Loucy (cell line): ENCODE data around the gene TENT4A.
A peak's percentile ranks its signal among the peaks of the same experiment; 100 is the strongest.

Experiments
- H2AFZ ChIP-seq: fragments of 200-600 bp; sonication (generic); 2 replicates; pipeline ENCODE4 v1.6.0; 2016; ENCODE audit warnings: antibody characterized with exemption, mild to moderate bottlenecking, low read length, moderate library complexity
- H3F3A ChIP-seq: fragments of 200-600 bp; 2 replicates; pipeline ENCODE4 v1.6.0; 2016; ENCODE audit warnings: antibody characterized with exemption, low read depth, mild to moderate bottlenecking
- H3K27me3 ChIP-seq: fragments of 200-600 bp; sonication (generic); 2 replicates; pipeline ENCODE4 v1.6.1; 2014; ENCODE audit warnings: low read length, mild to moderate bottlenecking; ENCODE audit not compliant: insufficient read depth, poor library complexity, severe bottlenecking
- H3K36me3 ChIP-seq: fragments of 200-600 bp; sonication (generic); 2 replicates; pipeline ENCODE4 v1.6.1; 2016; ENCODE audit warnings: low read length; ENCODE audit not compliant: insufficient read depth
- H3K4me1 ChIP-seq: fragments of 200-600 bp; sonication (generic); 2 replicates; pipeline ENCODE4 v1.5.1; 2014; ENCODE audit warnings: low read length, mild to moderate bottlenecking; ENCODE audit not compliant: insufficient read depth, poor library complexity, severe bottlenecking
- H3K4me2 ChIP-seq: fragments of 200-600 bp; sonication (generic); 2 replicates; pipeline ENCODE4 v1.6.0; 2014; ENCODE audit warnings: antibody characterized with exemption, low read length, low read depth, mild to moderate bottlenecking; ENCODE audit not compliant: poor library complexity, severe bottlenecking
- H3K4me3 ChIP-seq: fragments of 200-600 bp; sonication (generic); 2 replicates; pipeline ENCODE4 v1.5.1; 2014; ENCODE audit warnings: low read length, mild to moderate bottlenecking, mixed read lengths; ENCODE audit not compliant: poor library complexity, severe bottlenecking
- H3K79me2 ChIP-seq: fragments of 200-600 bp; sonication (generic); 2 replicates; pipeline ENCODE4 v1.6.1; 2014; ENCODE audit warnings: low read length; ENCODE audit not compliant: insufficient read depth
- H3K9ac ChIP-seq: fragments of 200-600 bp; sonication (generic); 2 replicates; pipeline ENCODE4 v1.6.0; 2014; ENCODE audit warnings: mild to moderate bottlenecking, low read depth, low read length, moderate library complexity; ENCODE audit not compliant: poor library complexity, severe bottlenecking
- H3K9me2 ChIP-seq: fragments of 200-600 bp; sonication (generic); replicated peaks from 2 replicates; pipeline ENCODE4 v1.6.1; 2016; ENCODE audit warnings: low read depth, low read length, mixed read lengths
- H3K9me3 ChIP-seq: fragments of 200-600 bp; sonication (generic); 2 replicates; pipeline ENCODE4 v1.6.1; 2014; ENCODE audit warnings: mild to moderate bottlenecking, antibody characterized with exemption, low read length, low read depth; ENCODE audit not compliant: insufficient read depth
- H4K20me1 ChIP-seq: fragments of 200-600 bp; sonication (generic); 2 replicates; pipeline ENCODE4 v1.6.0; 2014; ENCODE audit warnings: antibody characterized with exemption, low read length, mild to moderate bottlenecking; ENCODE audit not compliant: insufficient read depth, poor library complexity, severe bottlenecking
- CTCF ChIP-seq: fragments of 200-600 bp; sonication (generic); conservative IDR thresholded peaks from 2 replicates; pipeline ENCODE4 v1.5.1; 2014; ENCODE audit warnings: mild to moderate bottlenecking, antibody characterized with exemption, low read length
- EZH2phosphoT487 ChIP-seq: fragments of 200-600 bp; IDR thresholded peaks from 2 replicates; pipeline ENCODE4 v1.6.1; 2018; ENCODE audit warnings: antibody characterized with exemption, mild to moderate bottlenecking, moderate library complexity, borderline replicate concordance

Gene TENT4A

GRCh38 chr5:6711409-6712141, 1.7 kb upstream of the TENT4A start:
- Histone ChIP-seq H3K4me1 (peaks cover 40% of the 10 kb centered on the region), H3K4me2 (peak overlapping the region; percentile 83), H3K4me3 (peak overlapping the region; percentile 84), H3K9ac (peak overlapping the region; percentile 86), H3K9me2 (no peaks in the 10 kb centered on the region), H4K20me1 (peaks cover 22% of the 10 kb centered on the region), H3K27me3 (no peaks in the 10 kb centered on the region), H3K36me3 (no peaks in the 10 kb centered on the region), H3K79me2 (peaks cover 25% of the 10 kb centered on the region), H2AFZ (peak overlapping the region; percentile 92), H3K9me3 (no peaks in the 10 kb centered on the region), H3F3A (no peaks in the 10 kb centered on the region)
- TF ChIP-seq EZH2phosphoT487 (no peak), CTCF (no peak; the same call in 1 of the 2 replicates)

DNA sequence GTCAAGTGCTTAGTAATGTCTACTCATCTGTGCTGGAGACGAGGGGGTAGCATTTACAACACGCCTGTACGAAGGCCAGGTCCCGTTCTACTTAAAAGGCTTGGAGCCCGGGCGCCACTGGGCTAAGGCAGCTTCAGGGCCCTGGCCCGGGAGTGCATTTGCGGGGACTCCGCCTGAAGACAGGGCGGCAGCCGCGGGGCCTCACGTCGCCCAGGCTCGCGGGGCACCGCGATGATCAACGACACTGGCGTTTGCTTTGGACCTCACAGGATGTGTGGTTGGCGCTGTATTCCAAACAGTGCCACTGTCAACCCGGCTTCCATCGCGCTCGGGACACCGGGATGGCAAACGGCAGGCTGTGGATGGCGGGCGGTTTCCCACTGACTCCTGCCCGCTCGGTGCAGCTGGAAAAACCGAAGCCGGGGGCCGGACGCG, 1.1 kb upstream of the TENT4A start:
- H3K4me2 ChIP-seq, result peak overlapping the region; percentile 83
- H3K9ac ChIP-seq, result peak overlapping the region; percentile 86
- H3K36me3 ChIP-seq, result no peaks in the 10 kb centered on the region
- peaks cover 31% of the 10 kb centered on the region for H3K79me2 ChIP-seq
- no peaks in the 10 kb centered on the region for H3K9me3 ChIP-seq
- H3K4me3 ChIP-seq, result peak overlapping the region; percentile 84
- no peaks in the 10 kb centered on the region for H3F3A ChIP-seq
- H4K20me1 ChIP-seq, result peaks cover 28% of the 10 kb centered on the region
- H2AFZ ChIP-seq, result peak overlapping the region; percentile 92
- TF ChIP-seq CTCF, result no peak; the same call in none of the 2 replicates
- no peak for TF ChIP-seq EZH2phosphoT487
- H3K27me3 ChIP-seq, result no peaks in the 10 kb centered on the region
- no peaks in the 10 kb centered on the region for H3K9me2 ChIP-seq
- H3K4me1 ChIP-seq, result peaks cover 45% of the 10 kb centered on the region

DNA sequence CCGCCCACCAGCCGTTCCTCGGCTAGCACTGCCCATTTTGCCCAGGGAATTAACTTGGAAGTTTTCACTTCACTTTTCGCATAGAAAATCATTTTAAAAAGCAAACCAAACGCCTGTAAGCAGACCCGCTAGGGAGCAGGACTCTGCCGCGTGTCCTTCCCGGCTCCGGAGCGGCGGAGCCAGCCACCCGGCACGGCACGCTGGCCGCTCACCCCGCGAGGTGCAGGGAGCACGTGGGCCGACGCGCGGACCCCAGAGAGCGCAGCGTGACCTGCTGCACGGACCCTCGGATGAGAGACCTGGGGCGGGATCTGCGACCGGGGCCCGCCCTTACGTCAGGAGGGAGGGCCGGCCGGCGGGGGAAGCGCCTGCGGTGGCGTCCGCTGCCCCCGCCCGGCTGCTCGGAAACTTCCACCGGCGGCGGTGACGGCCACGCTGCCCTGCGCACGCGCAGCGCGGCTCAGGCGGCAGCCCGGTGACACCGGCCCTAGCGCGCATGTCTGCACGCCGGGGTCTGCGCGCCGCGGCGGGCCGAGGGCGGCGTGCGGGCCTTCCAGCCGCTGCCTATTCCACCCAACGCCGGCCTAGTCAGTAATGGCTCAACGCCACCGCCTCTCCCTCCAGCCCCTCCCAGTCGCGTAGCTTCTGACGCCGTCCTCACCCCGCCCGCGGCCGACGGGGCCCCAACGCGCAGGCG, 507 bp upstream of the TENT4A start:
- Histone ChIP-seq H3K36me3 (no peaks in the 10 kb centered on the region), H3K4me2 (peak overlapping the region; percentile 83), H3K79me2 (peaks cover 37% of the 10 kb centered on the region), H3K27me3 (no peaks in the 10 kb centered on the region), H2AFZ (peak overlapping the region; percentile 92), H3K4me1 (peaks cover 48% of the 10 kb centered on the region), H3F3A (no peaks in the 10 kb centered on the region), H3K9me3 (no peaks in the 10 kb centered on the region), H4K20me1 (peaks cover 34% of the 10 kb centered on the region), H3K9ac (peak overlapping the region; percentile 86), H3K9me2 (no peaks in the 10 kb centered on the region), H3K4me3 (peak overlapping the region; percentile 84)
- no peak; the same call in 1 of the 2 replicates for TF ChIP-seq CTCF
- TF ChIP-seq EZH2phosphoT487, result no peak
